Activated CD4-positive, CD25-positive, alpha-beta regulatory T cell treated with anti-CD3 and anti-CD28 coated beads, Interleukin-2, amount 50 U/mL, for 24 hours (primary cell): ENCODE data around the gene AGAP3.

Experiments
- ATAC-seq, 2 donors: fragments of 150-1000 bp; cut with Tn5 transposase; one replicate each; pipeline ENCODE4 v1.10.0; 2021; ENCODE audit warnings: mild to moderate bottlenecking in 1 of 2, moderate library complexity in 1 of 2

AGAP3 gene

DNA sequence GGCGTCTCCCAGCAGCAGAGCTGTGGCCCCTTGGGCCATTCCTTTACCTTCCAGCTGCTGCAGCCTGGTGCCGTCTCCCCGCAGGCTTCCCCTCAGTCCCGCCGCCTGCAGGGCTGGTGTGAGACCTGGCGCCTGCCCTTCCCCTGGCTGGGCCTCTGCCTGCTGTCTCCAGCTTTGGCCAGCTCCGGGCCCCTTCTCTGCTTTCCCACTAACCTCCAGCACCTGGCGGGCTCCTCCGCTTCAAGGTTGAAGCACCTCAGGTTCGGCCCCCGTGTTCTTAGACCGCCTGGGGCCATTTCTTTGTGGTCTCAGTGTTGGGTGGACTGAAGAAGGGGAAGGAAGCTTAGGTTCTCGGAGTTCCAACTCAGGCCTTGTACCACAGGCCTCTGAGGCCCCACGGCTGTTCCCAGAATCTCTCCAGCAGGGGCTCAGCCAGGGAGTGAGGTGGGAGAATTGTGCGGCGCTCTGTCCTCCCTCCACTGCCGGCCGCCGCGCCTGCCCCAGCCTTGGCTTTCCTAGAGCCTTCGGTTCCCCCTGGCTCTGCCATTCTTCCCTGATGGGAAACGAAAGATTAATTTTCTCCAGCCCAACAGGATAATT lies 50.9 kb downstream of the AGAP3 start:
- ATAC-seq = no peak

DNA sequence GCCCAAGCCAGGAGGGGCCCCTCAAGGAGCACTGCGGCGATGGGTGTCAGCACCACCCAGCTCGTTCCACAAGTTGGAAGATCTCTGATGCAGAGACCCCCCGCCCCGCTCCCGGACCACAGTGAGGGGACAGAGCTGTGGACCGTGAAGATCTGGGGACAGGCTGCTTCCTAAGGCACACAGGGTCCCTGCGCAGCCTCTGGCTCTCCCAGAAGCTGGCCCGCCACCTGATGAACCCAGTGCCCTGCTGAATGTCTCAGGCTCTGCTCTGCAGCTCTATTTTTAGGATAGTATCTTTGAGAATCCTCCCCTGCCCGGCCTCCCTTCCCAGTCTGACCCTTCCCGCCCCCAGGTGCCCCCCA lies 51.5 kb downstream of the AGAP3 start:
- no peak for ATAC-seq

DNA sequence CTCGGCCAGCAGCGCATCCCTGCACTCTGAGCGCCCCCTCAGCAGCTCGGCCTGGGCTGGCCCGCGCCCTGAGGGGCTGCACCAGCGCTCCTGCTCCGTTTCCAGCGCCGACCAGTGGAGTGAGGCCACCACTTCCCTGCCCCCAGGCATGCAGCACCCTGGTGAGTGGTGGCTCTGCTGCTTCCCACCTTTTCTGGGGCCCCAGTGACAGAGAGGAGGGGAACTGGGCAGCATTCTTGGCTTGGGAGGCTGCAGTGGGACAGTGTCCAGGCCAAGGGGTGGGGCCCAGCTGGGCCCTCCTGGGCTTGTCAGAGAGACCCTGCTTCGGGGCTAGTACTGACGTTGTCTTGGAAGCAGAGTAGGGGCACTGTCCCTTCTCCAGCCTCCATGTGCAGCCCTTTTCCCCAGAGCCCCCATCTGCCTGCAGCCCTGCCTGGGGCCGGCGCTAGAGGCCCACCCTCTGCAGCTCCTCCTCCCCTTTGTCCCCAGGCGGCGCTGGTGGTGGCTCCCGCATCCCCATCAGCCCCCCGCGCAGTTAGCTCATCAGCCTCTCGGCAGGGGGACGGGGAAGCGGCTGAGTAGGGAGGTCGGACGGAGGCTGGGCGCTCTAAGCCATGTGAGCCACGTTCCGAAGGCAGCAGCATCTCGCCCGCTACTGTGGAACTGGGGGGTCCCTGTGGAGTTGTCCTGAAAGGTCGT lies 52.0 kb downstream of the AGAP3 start:
- no peak for ATAC-seq

DNA sequence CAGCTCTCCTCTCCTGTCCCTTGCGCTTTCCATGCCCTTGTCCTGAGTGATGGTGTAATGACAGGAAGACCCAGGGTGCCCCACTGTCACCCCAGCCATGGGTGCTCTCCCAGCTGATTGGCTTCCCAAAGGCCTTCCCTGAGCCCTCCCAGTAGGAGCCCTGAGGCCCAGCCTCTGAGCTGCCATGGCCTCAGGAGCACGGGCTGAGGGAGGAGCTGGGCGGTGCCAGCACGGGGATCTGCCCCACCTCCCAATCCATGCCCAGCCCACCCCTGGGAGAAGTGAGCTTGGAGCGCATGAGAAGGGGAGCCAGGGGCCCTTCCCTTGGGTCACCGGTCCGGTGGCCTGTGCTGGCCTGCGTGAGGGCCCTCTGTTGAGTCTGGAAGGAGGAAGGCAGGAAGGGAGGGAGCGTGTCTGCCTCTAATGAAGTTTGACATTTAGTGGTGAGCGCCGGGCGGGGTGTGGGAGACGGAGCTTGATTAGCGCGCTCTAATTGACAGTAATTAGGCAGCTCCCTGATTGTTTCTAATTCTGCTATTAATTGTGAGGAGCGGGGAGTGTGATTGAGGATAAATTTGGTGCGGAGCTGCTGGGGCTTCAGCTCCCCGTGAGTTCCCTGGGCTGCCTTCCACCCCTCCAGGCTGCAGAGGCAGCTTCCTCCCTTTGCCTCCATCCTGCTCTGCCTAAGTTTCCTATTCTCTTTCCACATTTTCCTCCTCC lies 53.0 kb downstream of the AGAP3 start:
- no peak for ATAC-seq

DNA sequence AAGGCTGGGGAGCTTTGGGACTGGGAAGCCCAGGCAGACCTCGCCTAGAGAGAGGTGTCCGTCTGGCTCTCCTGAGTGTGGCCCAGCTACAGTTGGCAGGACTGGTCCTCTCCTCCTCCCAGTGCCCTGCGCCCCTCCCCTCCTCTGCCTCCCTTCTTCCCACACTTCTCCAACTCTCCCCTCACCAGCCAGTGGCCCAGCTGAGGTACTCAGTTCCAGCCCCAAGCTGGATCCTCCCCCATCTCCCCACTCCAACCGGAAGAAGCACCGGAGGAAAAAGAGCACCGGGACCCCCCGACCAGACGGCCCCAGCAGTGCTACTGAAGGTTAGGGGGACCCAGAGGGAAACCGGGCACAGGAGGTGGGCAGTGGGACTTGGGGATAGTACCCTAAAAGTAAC lies 53.5 kb downstream of the AGAP3 start:
- ATAC-seq = no peak

DNA sequence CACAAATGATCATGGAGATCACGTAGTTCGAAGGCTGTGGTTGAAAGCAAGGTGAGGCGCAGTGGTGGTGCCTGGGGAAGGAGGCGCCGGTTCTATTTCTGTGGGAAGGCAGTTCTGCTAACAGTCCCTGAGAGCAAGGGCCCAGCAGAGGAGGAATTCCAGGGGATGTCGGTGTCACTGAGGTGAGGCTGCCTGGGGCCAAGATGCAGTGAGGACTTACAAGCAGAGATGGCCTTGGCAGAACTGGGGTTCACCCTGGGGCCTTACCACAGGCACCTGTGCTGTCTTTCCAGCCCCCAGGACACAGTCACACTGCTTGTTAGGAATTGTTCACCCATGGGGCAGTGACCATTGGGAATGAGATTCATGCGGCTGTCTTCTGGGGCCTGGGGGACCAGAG lies 54.6 kb downstream of the AGAP3 start:
- ATAC-seq = no peak

DNA sequence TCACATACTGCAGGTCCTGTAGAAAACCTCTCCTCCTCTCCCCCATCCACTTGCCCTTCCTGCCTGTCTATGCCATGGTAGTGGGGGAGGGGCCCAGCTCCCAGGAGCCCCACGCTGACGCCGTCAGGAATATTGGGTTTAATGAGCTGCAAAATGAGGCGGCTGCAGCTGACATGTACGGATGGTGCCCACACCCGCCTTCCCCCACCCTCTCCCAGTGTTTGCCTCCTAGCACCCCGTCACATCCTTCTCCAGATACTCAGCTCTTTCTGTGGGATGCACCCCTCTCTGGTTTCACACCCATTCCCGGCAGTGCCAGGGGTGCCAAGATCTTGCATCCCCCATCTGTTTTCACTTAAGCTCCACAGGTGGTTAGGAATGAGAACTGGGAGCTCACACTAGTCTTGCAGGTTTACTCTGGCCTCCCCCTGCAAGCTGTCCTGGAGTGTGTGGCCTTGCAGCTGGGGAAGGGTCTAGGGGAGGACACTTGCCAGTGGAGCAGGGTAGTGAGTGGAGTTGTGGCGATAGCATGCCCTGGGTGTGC lies 55.1 kb downstream of the AGAP3 start:
- no peak for ATAC-seq

DNA sequence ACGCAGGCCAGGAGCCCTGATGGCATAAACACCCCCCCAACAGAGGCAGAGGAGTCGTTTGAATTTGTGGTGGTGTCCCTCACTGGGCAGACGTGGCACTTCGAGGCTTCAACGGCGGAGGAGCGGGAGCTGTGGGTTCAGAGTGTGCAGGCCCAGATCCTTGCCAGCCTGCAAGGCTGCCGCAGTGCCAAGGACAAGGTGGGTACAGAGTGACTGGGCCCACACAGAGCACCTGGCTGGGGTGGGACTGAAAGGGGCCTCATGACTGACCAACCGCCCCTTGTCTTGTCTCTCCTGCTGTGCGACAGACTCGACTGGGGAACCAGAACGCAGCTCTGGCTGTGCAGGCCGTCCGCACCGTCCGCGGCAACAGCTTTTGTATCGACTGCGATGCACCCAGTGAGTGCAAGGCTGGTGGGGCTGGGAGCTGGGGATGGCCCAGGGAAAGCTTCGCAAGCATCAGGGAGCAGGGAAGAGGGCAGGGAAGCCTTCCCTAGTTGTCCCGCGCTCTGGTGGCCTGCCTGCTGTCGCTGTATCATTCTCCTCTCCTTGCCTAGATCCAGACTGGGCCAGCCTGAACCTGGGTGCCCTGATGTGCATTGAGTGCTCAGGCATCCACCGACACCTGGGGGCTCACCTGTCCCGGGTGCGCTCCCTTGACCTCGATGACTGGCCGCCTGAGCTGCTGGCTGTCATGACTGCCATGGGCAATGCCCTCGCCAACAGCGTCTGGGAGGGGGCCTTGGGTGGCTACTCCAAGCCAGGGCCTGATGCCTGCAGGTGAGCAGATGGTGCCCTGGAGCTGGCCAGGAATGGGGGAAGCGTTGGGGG lies 55.8 kb downstream of the AGAP3 start:
- ATAC-seq = no peak

DNA sequence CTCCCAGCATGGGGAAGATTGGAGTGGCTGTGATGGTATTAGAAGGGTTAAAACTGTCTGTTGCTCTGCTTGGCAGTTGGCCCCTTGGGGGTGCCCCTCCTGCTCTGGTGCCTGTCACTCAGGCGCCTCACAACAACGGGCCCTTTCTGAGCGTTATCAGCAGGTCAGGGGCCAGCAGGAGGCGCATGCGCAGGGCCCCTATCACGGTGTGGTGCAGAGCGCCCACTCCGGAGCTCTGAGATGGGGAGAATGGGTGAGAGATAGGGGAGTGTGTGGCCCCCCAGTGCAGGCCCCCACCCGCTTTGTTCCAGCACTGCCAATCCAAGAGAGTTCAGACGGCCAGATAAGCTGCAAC lies 56.4 kb downstream of the AGAP3 start:
- ATAC-seq = no peak

DNA sequence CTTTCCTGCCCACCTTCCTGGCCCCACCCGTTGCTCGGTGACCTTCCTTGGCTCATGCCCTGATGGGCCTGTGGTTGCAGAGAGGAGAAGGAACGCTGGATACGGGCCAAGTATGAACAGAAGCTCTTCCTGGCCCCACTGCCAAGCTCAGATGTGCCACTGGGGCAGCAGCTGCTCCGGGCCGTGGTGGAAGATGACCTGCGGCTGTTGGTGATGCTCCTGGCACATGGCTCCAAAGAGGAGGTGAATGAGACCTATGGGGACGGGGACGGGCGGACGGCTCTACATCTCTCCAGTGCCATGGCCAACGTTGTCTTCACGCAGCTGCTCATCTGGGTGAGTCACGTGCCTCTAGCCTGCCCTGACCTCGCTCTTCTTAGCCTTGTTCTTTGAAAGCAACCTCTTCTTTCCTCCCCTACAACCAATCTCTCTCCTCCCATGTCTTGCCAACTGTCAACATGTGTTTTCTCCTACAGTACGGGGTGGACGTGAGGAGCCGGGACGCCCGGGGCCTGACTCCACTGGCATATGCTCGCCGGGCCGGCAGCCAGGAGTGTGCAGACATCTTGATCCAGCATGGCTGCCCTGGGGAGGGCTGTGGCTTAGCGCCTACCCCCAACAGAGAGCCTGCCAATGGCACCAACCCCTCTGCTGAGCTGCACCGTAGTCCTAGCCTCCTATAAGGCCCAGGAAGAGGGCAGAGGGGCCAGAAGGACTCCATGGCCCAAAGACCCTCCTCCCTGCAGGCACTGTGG lies 57.2 kb downstream of the AGAP3 start:
- ATAC-seq = no peak

DNA sequence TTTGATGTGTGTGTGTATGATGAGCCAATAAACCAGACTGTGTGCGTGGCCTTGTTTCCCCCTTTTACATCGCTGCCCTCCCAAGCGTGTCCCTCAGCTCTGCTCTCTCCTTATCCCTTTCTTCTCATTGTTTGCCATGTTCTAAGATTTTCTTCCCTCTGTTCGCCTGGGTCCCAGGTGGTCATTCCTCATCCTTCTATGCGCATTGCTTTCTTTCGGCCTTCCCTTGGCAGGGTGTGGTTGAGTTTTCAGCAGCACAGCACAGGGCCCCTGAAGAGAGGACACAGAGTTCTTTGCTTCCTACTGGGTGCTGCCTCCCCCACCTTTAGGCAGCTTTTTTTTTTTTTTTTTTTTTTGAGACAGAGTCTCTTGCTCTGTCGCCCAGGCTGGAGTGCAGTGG lies 58.1 kb downstream of the AGAP3 start:
- no peak for ATAC-seq

DNA sequence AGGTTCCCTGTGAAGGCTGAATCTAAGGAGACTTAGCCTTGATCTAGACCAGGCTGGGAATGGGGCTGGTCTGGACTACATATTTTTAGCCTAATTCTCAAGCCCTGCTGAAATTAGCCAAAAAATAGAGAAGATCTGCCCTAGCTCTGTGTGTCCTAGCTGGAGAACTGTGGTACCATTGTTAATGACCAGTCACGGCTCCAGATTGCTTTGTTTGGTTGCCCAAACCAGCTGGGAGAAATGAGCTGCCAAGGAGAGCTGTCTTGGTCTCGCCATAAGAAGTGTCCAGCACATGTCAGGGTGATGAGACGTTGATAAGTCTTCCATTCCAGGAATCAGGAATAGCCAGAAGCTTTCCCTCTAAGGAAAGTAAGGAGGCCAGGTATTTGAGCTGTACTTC lies 60.5 kb downstream of the AGAP3 start:
- no peak for ATAC-seq

DNA sequence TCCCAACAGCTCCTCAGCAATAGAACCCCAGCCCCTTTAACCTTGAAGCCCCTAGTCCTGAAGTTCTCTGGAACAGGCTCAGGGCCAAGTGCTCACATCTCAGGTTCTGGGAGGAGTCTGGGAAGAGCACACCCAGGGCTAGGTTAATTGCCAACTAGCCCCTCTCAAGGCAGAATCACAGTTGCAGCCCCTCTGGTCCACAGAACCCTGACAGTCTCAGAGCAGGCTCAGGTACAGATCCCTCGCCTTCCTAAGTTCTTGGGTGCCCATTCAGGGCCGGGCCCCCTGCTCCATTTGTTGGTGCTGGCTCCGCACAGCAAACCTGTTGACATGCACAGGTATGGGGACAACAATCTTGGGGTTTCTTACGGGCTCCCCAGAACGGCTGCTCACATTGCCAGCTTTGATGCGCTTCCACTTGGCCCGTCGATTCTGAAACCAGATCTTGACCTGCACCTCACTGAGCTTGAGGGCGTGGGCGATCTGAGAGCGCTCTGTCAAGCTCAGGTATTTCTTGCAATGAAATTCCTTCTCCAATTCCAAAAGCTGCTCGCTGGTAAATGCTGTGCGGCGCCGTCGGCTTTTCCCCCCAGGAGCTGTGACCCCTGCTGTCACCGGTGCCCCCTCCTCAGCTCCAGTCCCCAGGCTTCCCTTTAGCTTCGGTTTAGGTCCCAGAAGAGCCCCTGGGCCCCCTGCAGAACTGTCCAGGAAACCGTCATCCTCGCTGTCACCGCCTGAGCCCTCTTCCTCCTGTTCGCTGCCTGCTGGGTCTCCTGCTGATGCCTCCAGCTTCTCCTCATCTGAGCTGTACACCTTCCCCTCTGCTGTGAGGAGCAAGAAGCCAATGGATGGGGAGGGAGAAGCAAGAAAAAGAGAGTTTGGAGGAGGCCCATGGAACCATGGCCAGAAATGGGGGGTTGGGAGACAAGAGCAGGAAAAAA lies 62.3 kb downstream of the AGAP3 start:
- no peak for ATAC-seq

DNA sequence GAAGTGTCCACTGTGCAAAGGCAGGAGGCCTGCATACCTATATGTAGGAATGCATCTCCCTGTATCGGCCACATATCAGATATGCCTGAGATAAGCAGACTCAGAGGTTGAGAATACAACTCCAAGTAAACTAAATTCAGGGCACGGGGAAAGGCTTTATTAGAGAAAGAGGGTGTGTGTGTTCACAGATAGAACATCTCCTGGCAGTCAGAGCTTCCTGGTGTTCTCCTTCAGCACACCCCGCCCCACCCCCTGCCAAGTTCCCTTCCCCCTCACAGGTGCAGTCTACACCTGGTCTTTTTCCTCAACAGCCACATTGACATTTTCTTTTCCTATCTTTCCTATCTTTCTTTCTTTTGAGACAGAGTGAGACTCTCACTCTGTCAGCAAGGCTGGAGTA lies 64.1 kb downstream of the AGAP3 start:
- ATAC-seq = no peak

DNA sequence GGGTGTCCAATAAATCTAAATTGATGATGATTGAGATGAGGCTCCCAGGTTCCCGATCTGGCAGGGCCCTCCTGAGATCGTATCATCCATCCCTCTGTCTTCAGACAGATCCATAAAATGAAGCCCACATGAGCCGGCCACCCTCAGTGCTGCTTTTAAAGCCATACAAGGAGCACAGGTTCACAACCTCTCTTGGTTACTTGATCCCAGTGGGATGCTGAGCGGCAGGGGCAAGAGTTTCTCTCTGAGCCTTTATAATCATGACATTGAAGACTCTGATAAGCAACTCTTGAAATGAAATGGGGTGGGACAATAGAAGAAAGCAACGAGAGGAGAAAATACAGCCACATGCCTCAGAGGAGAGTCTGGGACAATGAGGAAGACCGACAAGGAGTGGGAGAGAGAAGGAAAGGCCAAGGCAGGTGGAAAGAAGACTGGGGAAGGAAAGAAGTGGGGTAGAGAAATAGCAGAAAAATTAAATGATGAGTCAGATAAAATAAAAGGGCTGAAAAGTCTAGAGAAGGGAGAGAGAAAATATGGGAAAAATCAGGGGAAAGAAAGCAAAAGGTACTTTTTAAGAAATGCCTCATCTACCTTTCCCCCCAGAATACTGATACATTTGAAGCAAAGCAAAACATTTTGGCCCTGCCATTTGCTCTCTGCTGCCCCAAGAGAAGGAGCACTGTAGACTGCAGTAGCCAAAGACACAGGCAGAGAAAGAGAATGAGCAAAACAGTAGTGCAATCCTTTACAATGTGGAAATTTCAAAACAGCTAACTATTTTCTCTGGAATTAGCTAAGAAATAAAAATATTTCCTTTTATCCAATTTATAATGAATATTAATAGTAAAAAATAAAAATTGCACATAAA lies 66.6 kb downstream of the AGAP3 start:
- no peak for ATAC-seq

DNA sequence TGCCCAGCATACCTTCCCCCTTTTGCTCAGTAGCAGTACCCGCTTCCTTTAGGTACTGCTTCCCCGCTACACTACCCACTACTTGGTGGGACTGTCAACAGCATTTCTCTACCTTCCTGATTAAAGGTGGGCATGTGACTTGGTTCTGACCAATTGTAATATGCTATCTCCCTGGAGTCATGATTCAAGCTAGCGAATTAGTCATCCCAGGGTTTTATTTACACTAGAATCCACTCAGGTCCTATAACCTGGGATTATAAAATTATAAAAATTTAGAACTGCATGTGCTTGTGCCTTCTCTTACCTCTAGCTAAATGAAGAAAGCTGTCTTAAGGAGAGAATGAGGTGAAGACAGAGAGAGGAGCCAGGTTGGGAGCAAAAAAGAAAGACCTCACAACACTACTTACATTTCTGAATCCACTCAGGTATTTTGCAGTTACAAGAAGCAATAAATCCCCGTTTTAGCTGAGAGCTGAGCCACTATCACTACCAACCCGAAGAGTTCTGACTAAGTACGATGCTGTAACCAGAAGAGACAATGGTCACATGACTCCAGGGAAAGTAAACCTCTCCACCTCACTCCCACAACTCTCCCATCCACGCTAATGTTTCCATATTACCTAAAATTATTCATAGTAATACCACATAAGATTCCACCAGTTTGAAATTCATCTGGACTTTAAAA lies 71.5 kb downstream of the AGAP3 start:
- no peak for ATAC-seq

DNA sequence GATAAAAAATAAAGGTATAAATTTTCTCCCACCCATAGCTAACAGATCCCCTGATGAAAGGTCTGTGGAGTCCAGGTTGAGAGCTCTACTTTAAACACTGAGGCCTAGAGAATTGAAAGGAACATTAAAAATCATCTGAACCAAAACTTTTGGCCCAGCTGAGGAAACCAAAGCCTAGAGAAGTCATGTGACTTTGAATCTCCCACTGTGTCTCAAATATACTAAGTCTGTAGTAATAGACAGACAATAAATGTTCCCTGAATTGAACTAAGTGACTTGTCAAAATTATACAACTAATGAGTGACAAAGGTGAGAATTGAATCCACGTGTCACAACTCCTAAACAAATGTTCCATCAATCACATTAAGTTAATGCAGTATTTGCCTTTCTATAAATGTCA lies 75.5 kb downstream of the AGAP3 start:
- no peak for ATAC-seq

DNA sequence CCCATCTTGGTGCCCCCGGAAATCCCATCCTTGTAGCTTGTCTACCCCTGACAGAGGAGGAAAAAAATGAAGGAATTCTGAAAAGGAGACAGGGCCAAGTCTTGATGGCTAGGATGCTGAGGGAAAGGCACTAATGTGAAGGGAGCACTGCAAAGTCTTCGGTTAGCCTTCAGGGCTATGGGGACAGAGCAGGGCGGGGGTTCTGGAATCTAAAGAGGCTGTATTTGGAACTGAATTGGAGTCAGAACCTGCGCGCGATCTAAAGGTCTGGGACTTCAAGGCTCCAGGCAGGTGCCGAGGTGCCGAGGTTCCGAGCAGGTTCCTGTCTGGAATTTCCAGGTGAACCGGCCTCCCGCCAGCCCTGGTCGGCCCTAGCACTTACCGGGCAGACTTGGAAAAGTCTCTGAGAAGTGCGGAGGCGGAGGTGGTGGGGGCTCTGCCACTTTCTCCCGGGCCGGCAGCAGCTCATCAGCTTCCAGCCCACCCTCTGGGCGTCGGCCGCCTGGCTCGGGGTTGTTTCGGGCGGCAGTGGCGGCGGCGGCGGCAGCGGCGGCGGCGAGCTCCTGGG lies 80.4 kb downstream of the AGAP3 start:
- ATAC-seq = no peak
